Neural progenitor cell (in vitro differentiated cells): ENCODE results near the gene TMEM50B. TPM values are rescaled to one million over a fixed set of nuclear protein-coding genes. Genes with fewer than 3 reads are reported as not detected.

ENCODE experiments used
- DNase-seq: peaks from one replicate; pipeline ENCODE4 v3.0.0-alpha.2; 2016; ENCODE audit warnings: low spot score
- H2AFZ ChIP-seq: fragments of 200-600 bp; sonication (generic); replicated peaks from 2 replicates; pipeline ENCODE4 v1.6.1; 2016; ENCODE audit warnings: antibody characterized with exemption
- H3F3A ChIP-seq: fragments of 200-600 bp; sonication (generic); 2 replicates; pipeline ENCODE4 v1.6.1; 2016; ENCODE audit warnings: antibody characterized with exemption, low read depth
- H3K27ac ChIP-seq: fragments of 200-600 bp; sonication (generic); 2 replicates; pipeline ENCODE4 v1.5.1; 2016; ENCODE audit warnings: mild to moderate bottlenecking
- H3K27me3 ChIP-seq: fragments of 200-600 bp; sonication (generic); 2 replicates; pipeline ENCODE4 v1.6.1; 2016; ENCODE audit warnings: mild to moderate bottlenecking, moderate library complexity
- H3K36me3 ChIP-seq: fragments of 200-600 bp; sonication (generic); 2 replicates; pipeline ENCODE4 v1.5.1; 2016
- H3K4me1 ChIP-seq: fragments of 200-600 bp; sonication (generic); 2 replicates; pipeline ENCODE4 v1.6.1; 2016; ENCODE audit warnings: mixed run types
- H3K4me2 ChIP-seq: fragments of 200-600 bp; sonication (generic); 2 replicates; pipeline ENCODE4 v1.6.1; 2016
- H3K4me3 ChIP-seq: fragments of 200-600 bp; sonication (generic); 2 replicates; pipeline ENCODE4 v1.5.1; 2016
- H3K79me2 ChIP-seq: fragments of 200-600 bp; sonication (generic); 2 replicates; pipeline ENCODE4 v1.6.1; 2016; ENCODE audit warnings: low read depth
- H3K9ac ChIP-seq: fragments of 200-600 bp; sonication (generic); 2 replicates; pipeline ENCODE4 v1.6.1; 2016
- H3K9me3 ChIP-seq: fragments of 200-600 bp; sonication (generic); 2 replicates; pipeline ENCODE4 v1.5.1; 2016; ENCODE audit warnings: low read depth
- H4K20me1 ChIP-seq: fragments of 200-600 bp; sonication (generic); 2 replicates; pipeline ENCODE4 v1.6.1; 2016; ENCODE audit warnings: low read depth
- H3K27ac Mint-ChIP-seq: 3 replicates; pipeline ENCODE4 v1.8.0; 2021; ENCODE audit warnings: mixed read lengths
- H3K27me3 Mint-ChIP-seq: 2 replicates; pipeline ENCODE4 v1.8.0; 2022; ENCODE audit warnings: low read depth, mild to moderate bottlenecking, inconsistent platforms, moderate library complexity, mixed read lengths; ENCODE audit not compliant: insufficient read depth
- H3K36me3 Mint-ChIP-seq: 3 replicates; pipeline ENCODE4 v1.8.0; 2021; ENCODE audit warnings: mixed read lengths
- H3K4me1 Mint-ChIP-seq: 3 replicates; pipeline ENCODE4 v1.8.0; 2021; ENCODE audit warnings: mixed read lengths
- H3K4me3 Mint-ChIP-seq: 3 replicates; pipeline ENCODE4 v1.8.0; 2021; ENCODE audit warnings: mild to moderate bottlenecking, moderate library complexity, mixed read lengths
- H3K9me3 Mint-ChIP-seq: 3 replicates; pipeline ENCODE4 v1.8.0; 2020; ENCODE audit warnings: mixed read lengths
- EZH2 ChIP-seq: fragments of 200-600 bp; sonication (generic); IDR thresholded peaks from 2 replicates; pipeline ENCODE4 v1.6.1; 2017; ENCODE audit warnings: antibody characterized with exemption, mild to moderate bottlenecking, moderate library complexity
- EZH2phosphoT487 ChIP-seq: fragments of 200-600 bp; sonication (generic); IDR thresholded peaks from 2 replicates; pipeline ENCODE4 v1.6.1; 2017; ENCODE audit warnings: antibody characterized with exemption
- total RNA-seq: library from RNA; depleted of rRNA; stranded (reverse); fragments of >200 nt; gene quantifications from 2 replicates; pipeline ENCODE4 v1.2.3, GENCODE V29; 2015; ENCODE audit warnings: low replicate concordance
- TF ChIP-seq, protein P1 (sequence below): fragments of 200-600 bp; sonication (generic); IDR thresholded peaks from 2 replicates; pipeline ENCODE4 v1.5.1; 2017; ENCODE audit warnings: antibody characterized with exemption, mild to moderate bottlenecking

Gene TMEM50B
- total RNA-seq, 1 donor from 2014 or later: 31.5 TPM

DNA sequence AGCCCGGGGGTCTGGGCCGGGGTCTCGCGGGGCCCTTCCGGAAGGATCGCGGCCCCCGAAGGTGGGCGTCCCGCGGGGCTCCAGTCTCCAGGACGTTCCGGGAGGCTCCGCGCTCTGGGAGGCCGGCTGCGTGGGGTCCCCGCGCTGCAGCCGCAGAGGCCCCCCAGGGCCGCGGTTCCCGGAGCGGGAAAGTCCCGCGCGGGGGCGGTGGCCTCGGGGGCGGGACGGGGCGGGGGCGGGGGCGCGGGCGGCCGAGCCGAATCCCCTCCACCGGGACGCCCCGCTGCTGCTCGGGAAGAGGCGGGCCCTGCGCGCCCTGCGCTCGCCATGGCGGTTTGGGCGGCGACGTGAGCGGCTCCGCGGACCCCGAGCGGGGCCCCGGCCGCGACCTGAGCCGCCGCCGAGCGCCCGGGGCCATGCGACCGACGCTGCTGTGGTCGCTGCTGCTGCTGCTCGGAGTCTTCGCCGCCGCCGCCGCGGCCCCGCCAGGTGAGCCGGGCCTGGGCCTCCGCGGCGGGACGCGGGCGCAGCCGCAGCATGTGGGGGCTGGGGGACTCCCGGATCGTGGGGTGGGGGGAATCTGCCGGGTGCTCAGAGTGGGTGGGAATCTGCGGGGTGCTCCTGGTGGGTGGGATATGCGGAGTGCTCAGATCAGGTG, 76.5 kb downstream of the TMEM50B start, which contains the start of gene IFNGR2:
Gene IFNGR2 (plus strand): TSS at position 286 of the 658 bp plus-strand sequence. CDS start 131 bp downstream, at position 417.
- peaks cover 49% of the 10 kb centered on the region for H3K79me2 ChIP-seq
- peaks cover 20% of the 10 kb centered on the region for H3F3A ChIP-seq
- no peaks in the 10 kb centered on the region for H3K27me3 ChIP-seq
- peak within 1 kb of the TSS; percentile 83 for H3K4me2 ChIP-seq
- no peaks in the 10 kb centered on the region for H3K36me3 ChIP-seq
- TF ChIP-seq, protein P1, sequence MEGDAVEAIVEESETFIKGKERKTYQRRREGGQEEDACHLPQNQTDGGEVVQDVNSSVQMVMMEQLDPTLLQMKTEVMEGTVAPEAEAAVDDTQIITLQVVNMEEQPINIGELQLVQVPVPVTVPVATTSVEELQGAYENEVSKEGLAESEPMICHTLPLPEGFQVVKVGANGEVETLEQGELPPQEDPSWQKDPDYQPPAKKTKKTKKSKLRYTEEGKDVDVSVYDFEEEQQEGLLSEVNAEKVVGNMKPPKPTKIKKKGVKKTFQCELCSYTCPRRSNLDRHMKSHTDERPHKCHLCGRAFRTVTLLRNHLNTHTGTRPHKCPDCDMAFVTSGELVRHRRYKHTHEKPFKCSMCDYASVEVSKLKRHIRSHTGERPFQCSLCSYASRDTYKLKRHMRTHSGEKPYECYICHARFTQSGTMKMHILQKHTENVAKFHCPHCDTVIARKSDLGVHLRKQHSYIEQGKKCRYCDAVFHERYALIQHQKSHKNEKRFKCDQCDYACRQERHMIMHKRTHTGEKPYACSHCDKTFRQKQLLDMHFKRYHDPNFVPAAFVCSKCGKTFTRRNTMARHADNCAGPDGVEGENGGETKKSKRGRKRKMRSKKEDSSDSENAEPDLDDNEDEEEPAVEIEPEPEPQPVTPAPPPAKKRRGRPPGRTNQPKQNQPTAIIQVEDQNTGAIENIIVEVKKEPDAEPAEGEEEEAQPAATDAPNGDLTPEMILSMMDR: no peak
- TF ChIP-seq EZH2phosphoT487 (no peak), EZH2 (no peak)
- no peaks in the 10 kb centered on the region for H3K4me1 ChIP-seq
- peaks cover 18% of the 10 kb centered on the region for H4K20me1 ChIP-seq
- H3K9ac ChIP-seq: peak within 1 kb of the TSS; percentile 62
- H3K27ac ChIP-seq: no peak within 1 kb of the TSS
- DNase-seq: peak; percentile 77
- H3K9me3 ChIP-seq: no peaks in the 10 kb centered on the region
- Mint-ChIP-seq H3K4me3 (peak within 1 kb of the TSS; percentile 94), H3K9me3 (no peaks in the 10 kb centered on the region), H3K27ac (peak within 1 kb of the TSS; percentile 95), H3K4me1 (peaks cover 8% of the 10 kb centered on the region), H3K27me3 (peaks cover 10% of the 10 kb centered on the region), H3K36me3 (peaks cover 4% of the 10 kb centered on the region)
- H3K4me3 ChIP-seq: peak within 1 kb of the TSS; percentile 82
- H2AFZ ChIP-seq: peak within 1 kb of the TSS; percentile 80

GRCh38 chr21:33402001-33402979, 77.5 kb downstream of the TMEM50B start:
- Histone ChIP-seq H3K9me3 (no peaks in the 10 kb centered on the region), H3K4me1 (no peaks in the 10 kb centered on the region), H3K27ac (no peak overlapping the region), H2AFZ (peak overlapping the region; percentile 62), H3K4me2 (peak overlapping the region; percentile 83), H3K79me2 (peaks cover 39% of the 10 kb centered on the region), H4K20me1 (peaks cover 14% of the 10 kb centered on the region), H3F3A (peaks cover 20% of the 10 kb centered on the region), H3K4me3 (peak overlapping the region; percentile 82), H3K36me3 (no peaks in the 10 kb centered on the region), H3K27me3 (no peaks in the 10 kb centered on the region), H3K9ac (no peak overlapping the region)
- DNase-seq: peak; percentile 59
- Mint-ChIP-seq H3K36me3 (peaks cover 4% of the 10 kb centered on the region), H3K9me3 (no peaks in the 10 kb centered on the region), H3K4me3 (peak overlapping the region; percentile 85), H3K27me3 (peaks cover 10% of the 10 kb centered on the region), H3K4me1 (peaks cover 8% of the 10 kb centered on the region), H3K27ac (no peak overlapping the region)
- TF ChIP-seq, protein P1: no peak
- TF ChIP-seq EZH2phosphoT487 (no peak), EZH2 (no peak)

DNA sequence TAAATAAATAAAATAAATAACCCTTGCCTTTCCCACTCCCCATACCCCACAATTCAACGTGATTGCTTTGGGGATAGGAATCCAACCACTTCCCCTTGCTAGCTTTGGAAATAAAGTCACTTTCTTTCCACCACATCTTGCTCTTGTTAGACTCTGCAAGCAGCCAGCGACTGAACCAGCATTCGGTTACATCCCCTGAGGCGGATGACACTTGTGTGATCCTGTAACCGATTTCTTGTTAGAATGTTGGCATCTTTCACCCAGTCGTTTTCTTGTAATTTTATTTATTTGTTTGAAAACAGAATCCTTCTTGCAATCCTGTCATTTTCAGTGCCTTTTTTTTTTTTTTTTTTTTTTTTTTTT, 78.2 kb downstream of the TMEM50B start:
- DNase-seq: no peak
- H3K9me3 Mint-ChIP-seq: no peaks in the 10 kb centered on the region
- peaks cover 8% of the 10 kb centered on the region for H3K4me1 Mint-ChIP-seq
- peaks cover 32% of the 10 kb centered on the region for H3K79me2 ChIP-seq
- no peak overlapping the region for H3K4me3 ChIP-seq
- peaks cover 11% of the 10 kb centered on the region for H4K20me1 ChIP-seq
- H3K36me3 Mint-ChIP-seq: peaks cover 4% of the 10 kb centered on the region
- no peaks in the 10 kb centered on the region for H3K9me3 ChIP-seq
- TF ChIP-seq, protein P1: no peak
- TF ChIP-seq EZH2phosphoT487 (no peak), EZH2 (no peak)
- no peak overlapping the region for H3K4me2 ChIP-seq
- H3K36me3 ChIP-seq: no peaks in the 10 kb centered on the region
- H2AFZ ChIP-seq: no peak overlapping the region
- no peaks in the 10 kb centered on the region for H3K27me3 ChIP-seq
- H3F3A ChIP-seq: peaks cover 20% of the 10 kb centered on the region
- peaks cover 10% of the 10 kb centered on the region for H3K27me3 Mint-ChIP-seq
- no peak overlapping the region for H3K27ac ChIP-seq
- no peak overlapping the region for H3K4me3 Mint-ChIP-seq
- H3K4me1 ChIP-seq: no peaks in the 10 kb centered on the region
- no peak overlapping the region for H3K27ac Mint-ChIP-seq
- H3K9ac ChIP-seq: no peak overlapping the region

Other genes starting within 250 kb of the TMEM50B start
- 3.1 and 5.6 TPM in 2 replicates for gene IL10RB, start 213.6 kb downstream of the TMEM50B start, total RNA-seq
- gene IFNAR1, start 155.0 kb downstream of the TMEM50B start, total RNA-seq: 6.0 and 9.5 TPM in 2 replicates
- 50.6 and 61.0 TPM in 2 replicates for gene IFNGR2, start 76.6 kb downstream of the TMEM50B start, total RNA-seq
- gene DNAJC28, start 11.7 kb upstream of the TMEM50B start, total RNA-seq: 3.8 and 4.7 TPM in 2 replicates
- 108 and 129 TPM in 2 replicates for gene GART, start 62.1 kb upstream of the TMEM50B start, total RNA-seq
- gene SON, start 63.1 kb upstream of the TMEM50B start, total RNA-seq: 200 and 227 TPM in 2 replicates
- gene DONSON, start 108.7 kb upstream of the TMEM50B start, total RNA-seq: 41.0 and 67.8 TPM in 2 replicates
- 38.2 and 80.0 TPM in 2 replicates for gene CRYZL1, start 161.8 kb upstream of the TMEM50B start, total RNA-seq
- 103 and 136 TPM in 2 replicates for gene ITSN1, start 162.5 kb upstream of the TMEM50B start, total RNA-seq